Hepatocyte (in vitro differentiated cells): Measurements from ENCODE around the gene CA7. TPM values are rescaled to one million over a fixed set of nuclear protein-coding genes. Genes with fewer than 3 reads are reported as not detected.

Experiments
- DNase-seq: peaks from one replicate; pipeline ENCODE4 v3.0.0-alpha.2; 2016; ENCODE audit warnings: low spot score
- H2AFZ ChIP-seq: fragments of 200-600 bp; sonication (generic); 2 replicates; pipeline ENCODE4 v1.6.0; 2016; ENCODE audit warnings: antibody characterized with exemption, mild to moderate bottlenecking
- H3K27ac ChIP-seq: fragments of 200-600 bp; sonication (generic); 2 replicates; pipeline ENCODE4 v1.5.1; 2016; ENCODE audit warnings: mild to moderate bottlenecking
- H3K27me3 ChIP-seq: fragments of 200-600 bp; sonication (generic); 2 replicates; pipeline ENCODE4 v1.6.1; 2016
- H3K36me3 ChIP-seq: fragments of 200-600 bp; sonication (generic); replicated peaks from 2 replicates; pipeline ENCODE4 v1.5.1; 2016; ENCODE audit warnings: low read depth; ENCODE audit not compliant: insufficient read depth
- H3K4me1 ChIP-seq: fragments of 200-600 bp; sonication (generic); 2 replicates; pipeline ENCODE4 v1.5.1; 2016; ENCODE audit warnings: mild to moderate bottlenecking, moderate library complexity; ENCODE audit not compliant: insufficient read depth
- H3K4me2 ChIP-seq: fragments of 200-600 bp; sonication (generic); 2 replicates; pipeline ENCODE4 v1.6.0; 2016
- H3K4me3 ChIP-seq: fragments of 200-600 bp; sonication (generic); 2 replicates; pipeline ENCODE4 v1.5.1; 2016; ENCODE audit warnings: mild to moderate bottlenecking
- H3K79me2 ChIP-seq: fragments of 200-600 bp; sonication (generic); 2 replicates; pipeline ENCODE4 v1.6.0; 2017; ENCODE audit warnings: mild to moderate bottlenecking
- H3K9me2 ChIP-seq: fragments of 200-600 bp; sonication (generic); replicated peaks from 2 replicates; pipeline ENCODE4 v1.6.0; 2017; ENCODE audit warnings: mild to moderate bottlenecking; ENCODE audit not compliant: insufficient read depth
- H3K9me3 ChIP-seq: fragments of 200-600 bp; sonication (generic); 2 replicates; pipeline ENCODE4 v1.5.1; 2016; ENCODE audit warnings: low read depth, mild to moderate bottlenecking
- H4K20me1 ChIP-seq: fragments of 200-600 bp; sonication (generic); 2 replicates; pipeline ENCODE4 v1.6.0; 2016; ENCODE audit warnings: mild to moderate bottlenecking; ENCODE audit not compliant: insufficient read depth, poor library complexity, severe bottlenecking
- CTCF ChIP-seq: fragments of 200-600 bp; sonication (generic); IDR thresholded peaks from 2 replicates; pipeline ENCODE4 v1.5.1; 2016; ENCODE audit warnings: antibody characterized with exemption, mild to moderate bottlenecking; ENCODE audit not compliant: poor library complexity
- EZH2 ChIP-seq: fragments of 200-600 bp; sonication (generic); IDR thresholded peaks from 2 replicates; pipeline ENCODE4 v1.6.1; 2016; ENCODE audit warnings: antibody characterized with exemption, mild to moderate bottlenecking, borderline replicate concordance
- EZH2phosphoT487 ChIP-seq: fragments of 200-600 bp; sonication (generic); IDR thresholded peaks from one replicate; pipeline ENCODE4 v1.6.1; 2018; ENCODE audit warnings: antibody characterized with exemption, mild to moderate bottlenecking, low read depth, moderate library complexity; ENCODE audit not compliant: unreplicated experiment, severe bottlenecking
- WGBS: methylation state at CpG from one replicate; pipeline ENCODE4 v1.1.6; 2016; ENCODE audit warnings: low lambda C conversion rate; ENCODE audit errors: missing lambda C conversion rate; 5-methylcytosine and 5-hydroxymethylcytosine counted together
- polyA plus RNA-seq: library from polyadenylated mRNA; unstranded; fragments of >200 nt; fragmentation: Nextera tagmentation; extraction: Ambion mirVana; gene quantifications from 2 replicates; pipeline ENCODE4 v1.2.1, GENCODE V29; 2016
- total RNA-seq: library from RNA; depleted of rRNA; stranded (reverse); fragments of >200 nt; gene quantifications from 2 replicates; pipeline ENCODE4 v1.2.3, GENCODE V29; 2014

The CA7 gene
- total and polyA plus RNA-seq, 2 experiments from 2014 or later, result 0.25 to 2.5 TPM

DNA sequence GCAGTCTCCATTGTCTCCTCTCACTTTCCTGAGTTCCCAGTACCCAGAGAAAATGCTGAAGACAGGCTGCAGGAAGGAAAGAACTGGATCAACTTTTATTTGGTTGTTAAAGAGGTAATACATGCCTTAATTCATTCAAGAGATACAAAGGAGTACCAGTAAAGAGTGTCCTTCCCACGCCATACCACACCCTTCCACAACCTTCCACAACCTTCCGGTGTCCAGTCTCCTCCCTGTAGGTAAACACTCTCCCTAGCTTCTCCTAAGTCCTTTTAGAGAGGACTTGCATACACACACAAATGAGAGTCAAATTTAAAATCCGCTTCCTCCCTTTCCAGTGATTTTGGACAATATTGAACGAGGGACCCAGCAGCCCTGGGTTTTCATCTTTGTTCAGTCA is 2.8 kb upstream of the CA7 start:
- Histone ChIP-seq H3K36me3 (no peaks in the 10 kb centered on the region), H3K9me2 (no peaks in the 10 kb centered on the region), H3K27me3 (peaks cover 36% of the 10 kb centered on the region), H3K27ac (no peak overlapping the region), H4K20me1 (no peaks in the 10 kb centered on the region), H3K4me2 (no peak overlapping the region), H3K4me1 (peaks cover 3% of the 10 kb centered on the region), H3K9me3 (no peaks in the 10 kb centered on the region), H2AFZ (no peak overlapping the region), H3K4me3 (no peak overlapping the region), H3K79me2 (no peaks in the 10 kb centered on the region)
- DNase-seq, result no peak
- WGBS, result 82% methylated on average over 4 of the region's 4 CpGs
- TF ChIP-seq EZH2, result no peak
- TF ChIP-seq CTCF, result no peak
- no peak for TF ChIP-seq EZH2phosphoT487

GRCh38 chr16:66842765-66843164 is 1.4 kb upstream of the CA7 start:
- H3K9me2 ChIP-seq, result no peaks in the 10 kb centered on the region
- 82% methylated on average over 7 of the region's 7 CpGs for WGBS
- TF ChIP-seq EZH2phosphoT487 (no peak), CTCF (no peak), EZH2 (no peak)
- peaks cover 48% of the 10 kb centered on the region for H3K27me3 ChIP-seq
- H3K36me3 ChIP-seq, result no peaks in the 10 kb centered on the region
- no peaks in the 10 kb centered on the region for H3K9me3 ChIP-seq
- H3K79me2 ChIP-seq, result no peaks in the 10 kb centered on the region
- H4K20me1 ChIP-seq, result no peaks in the 10 kb centered on the region
- DNase-seq, result no peak
- no peak overlapping the region for H3K4me2 ChIP-seq
- no peak overlapping the region for H2AFZ ChIP-seq
- H3K4me1 ChIP-seq, result peaks cover 3% of the 10 kb centered on the region
- H3K4me3 ChIP-seq, result no peak overlapping the region
- H3K27ac ChIP-seq, result no peak overlapping the region

GRCh38 chr16:66843191-66843590 is 1.0 kb upstream of the CA7 start:
- H3K4me1 ChIP-seq, result peaks cover 3% of the 10 kb centered on the region
- H3K4me2 ChIP-seq, result no peak overlapping the region
- peaks cover 48% of the 10 kb centered on the region for H3K27me3 ChIP-seq
- no peak overlapping the region for H2AFZ ChIP-seq
- no peak overlapping the region for H3K27ac ChIP-seq
- no peak for DNase-seq
- H3K36me3 ChIP-seq, result no peaks in the 10 kb centered on the region
- no peak overlapping the region for H3K4me3 ChIP-seq
- WGBS, result 94% methylated on average over 2 of the region's 2 CpGs
- TF ChIP-seq EZH2phosphoT487, result no peak
- no peak for TF ChIP-seq CTCF
- TF ChIP-seq EZH2, result no peak
- H4K20me1 ChIP-seq, result no peaks in the 10 kb centered on the region
- no peaks in the 10 kb centered on the region for H3K9me2 ChIP-seq
- H3K9me3 ChIP-seq, result no peaks in the 10 kb centered on the region
- no peaks in the 10 kb centered on the region for H3K79me2 ChIP-seq

- Histone ChIP-seq H3K4me3 (no peak overlapping the region), H3K27me3 (peaks cover 48% of the 10 kb centered on the region)
Observed at GRCh38 chr16:66844009-66844341, 239 bp upstream of the CA7 start.

More at GRCh38 chr16:66844009-66844341, 239 bp upstream of the CA7 start:
- Histone ChIP-seq H4K20me1 (no peaks in the 10 kb centered on the region), H3K9me3 (no peaks in the 10 kb centered on the region), H3K4me1 (peaks cover 3% of the 10 kb centered on the region), H3K79me2 (no peaks in the 10 kb centered on the region), H3K9me2 (no peaks in the 10 kb centered on the region), H3K27ac (no peak overlapping the region), H3K4me2 (peak overlapping the region; percentile 99), H2AFZ (no peak overlapping the region), H3K36me3 (no peaks in the 10 kb centered on the region)
- no peak for TF ChIP-seq EZH2phosphoT487
- DNase-seq, result no peak
- 26% methylated on average over 6 of the region's 14 CpGs for WGBS
